ENCODE results near the gene NCAPG2. TPM values are rescaled to one million over a fixed set of nuclear protein-coding genes. Genes with fewer than 3 reads are reported as not detected.
"Not testable (repeated sequence)": the region's sequence is repeated elsewhere in the genome, so short reads cannot be mapped to it uniquely, and the experiment has no call there.

The NCAPG2 gene
- polyA plus RNA-seq, 1 experiment, result 14.8 TPM

GRCh38 chr7:158642149-158642548 is 62.5 kb downstream of the NCAPG2 start:
- peaks cover 3% of the 10 kb centered on the region; the same call in 1 of the 2 replicates for H3K9me3 ChIP-seq (ENCODE audit: control insufficient read depth, insufficient read depth, low read length)
- POLR2A ChIA-PET, result interaction anchor here (0.6 kb wide), 1 partner anchor 10 kb away, joined by 3 read pairs; no protein-coding TSS in a partner anchor
- CTCF ChIA-PET, result no interaction called here
- no peak for DNase-seq (ENCODE audit: low read depth, low spot score)
- TF ChIP-seq CTCF (IDR thresholded peaks at IDR 0.05; ENCODE audit: low read depth, low read length), result no peak
- no peak overlapping the region for H3K4me3 ChIP-seq (ENCODE audit: low read depth, low read length)
- no peak overlapping the region for H3K27ac ChIP-seq (ENCODE audit: low read depth, low read length)
- H3K27me3 ChIP-seq (ENCODE audit: control insufficient read depth, insufficient read depth, low read length), result no peaks in the 10 kb centered on the region

GRCh38 chr7:158638001-158638400 is 66.6 kb downstream of the NCAPG2 start:
- Histone ChIP-seq H3K27ac (ENCODE audit: low read depth, low read length) (no peak overlapping the region), H3K27me3 (ENCODE audit: control insufficient read depth, insufficient read depth, low read length) (no peaks in the 10 kb centered on the region), H3K4me3 (ENCODE audit: low read depth, low read length) (no peak overlapping the region), H3K9me3 (ENCODE audit: control insufficient read depth, insufficient read depth, low read length) (peaks cover 3% of the 10 kb centered on the region; the same call in 1 of the 2 replicates)
- CTCF ChIA-PET, result interaction anchor here (1.0 kb wide), 1 partner anchor 9 kb away, joined by 3 read pairs; no protein-coding TSS in a partner anchor
- POLR2A ChIA-PET, result no interaction called here
- no peak for TF ChIP-seq CTCF (IDR thresholded peaks at IDR 0.05; ENCODE audit: low read depth, low read length)
- no peak for DNase-seq (ENCODE audit: low read depth, low spot score)

- no peak overlapping the region for H3K27ac ChIP-seq (ENCODE audit: low read depth, low read length)
- H3K27me3 ChIP-seq (ENCODE audit: control insufficient read depth, insufficient read depth, low read length), result no peaks in the 10 kb centered on the region
- ChIA-PET CTCF (interaction anchor here (0.9 kb wide), 1 partner anchor 13 kb away, joined by 3 read pairs; no protein-coding TSS in a partner anchor), POLR2A (no interaction called here)
- peaks cover 3% of the 10 kb centered on the region; the same call in 1 of the 2 replicates for H3K9me3 ChIP-seq (ENCODE audit: control insufficient read depth, insufficient read depth, low read length)
- no peak for DNase-seq (ENCODE audit: low read depth, low spot score)
- no peak overlapping the region for H3K4me3 ChIP-seq (ENCODE audit: low read depth, low read length)
- no peak for TF ChIP-seq CTCF (IDR thresholded peaks at IDR 0.05; ENCODE audit: low read depth, low read length)
Observed at GRCh38 chr7:158633055-158633956, 71.3 kb downstream of the NCAPG2 start.

- ChIA-PET POLR2A (no interaction called here), CTCF (interaction anchor here (0.6 to 0.7 kb wide), 2 partner anchors 16 to 323 kb away, joined by 3 to 4 read pairs; no protein-coding TSS in a partner anchor)
- no peak for DNase-seq (ENCODE audit: low read depth, low spot score)
- no peak for TF ChIP-seq CTCF (IDR thresholded peaks at IDR 0.05; ENCODE audit: low read depth, low read length)
- no peaks in the 10 kb centered on the region for H3K27me3 ChIP-seq (ENCODE audit: control insufficient read depth, insufficient read depth, low read length)
- H3K9me3 ChIP-seq (ENCODE audit: control insufficient read depth, insufficient read depth, low read length), result no peaks in the 10 kb centered on the region
- H3K27ac ChIP-seq (ENCODE audit: low read depth, low read length), result no peak overlapping the region
- no peak overlapping the region for H3K4me3 ChIP-seq (ENCODE audit: low read depth, low read length)
Observed at GRCh38 chr7:158631574-158632195, 72.9 kb downstream of the NCAPG2 start.

GRCh38 chr7:158626289-158626688 is 78.3 kb downstream of the NCAPG2 start:
- DNase-seq (ENCODE audit: low read depth, low spot score); H3K27ac ChIP-seq (ENCODE audit: low read depth, low read length); H3K4me3 ChIP-seq (ENCODE audit: low read depth, low read length); H3K9me3 ChIP-seq (ENCODE audit: control insufficient read depth, insufficient read depth, low read length); H3K27me3 ChIP-seq (ENCODE audit: control insufficient read depth, insufficient read depth, low read length); CTCF ChIA-PET: not testable (repeated sequence)
- POLR2A ChIA-PET, result interaction anchor here (0.9 kb wide), 1 partner anchor 12 kb away, joined by 3 read pairs; no protein-coding TSS in a partner anchor

All from AG04450 (cell line).